Activated T-helper 1 cell treated with anti-CD3 and anti-CD28 coated beads, Interleukin-12 subunit alpha, Interleukin-12 subunit beta, Interleukin-2, Interleukin-4 antibody, amounts not matched to agents 30 ng/mL and 10 ng/mL and 1 ng/mL, durations not matched to agents 14 hours and 24 hours and 36 hours (primary cell): ENCODE data around the gene ACHE. TPM values are rescaled to one million over a fixed set of nuclear protein-coding genes. Genes with fewer than 3 reads are reported as not detected.

Source experiments
- DNase-seq: peaks from one replicate; pipeline ENCODE4 v3.0.0; 2021; ENCODE audit warnings: low spot score
- H3K27ac Mint-ChIP-seq: one replicate; pipeline ENCODE4 v1.8.0; 2021; ENCODE audit warnings: mild to moderate bottlenecking, mixed read lengths
- H3K27me3 Mint-ChIP-seq: one replicate; pipeline ENCODE4 v1.8.0; 2022; ENCODE audit warnings: mild to moderate bottlenecking, moderate library complexity, mixed read lengths; ENCODE audit not compliant: insufficient read depth
- H3K36me3 Mint-ChIP-seq: one replicate; pipeline ENCODE4 v1.8.0; 2021; ENCODE audit warnings: low read depth, mixed read lengths
- H3K4me1 Mint-ChIP-seq: one replicate; pipeline ENCODE4 v1.8.0; 2021; ENCODE audit warnings: low read depth, mixed read lengths
- H3K4me3 Mint-ChIP-seq: one replicate; pipeline ENCODE4 v1.8.0; 2021; ENCODE audit warnings: mild to moderate bottlenecking, moderate library complexity, mixed read lengths
- H3K9me3 Mint-ChIP-seq: one replicate; pipeline ENCODE4 v1.8.0; 2021; ENCODE audit warnings: mixed read lengths
- intact Hi-C: fragments of 100-400 bp; cut with micrococcal nuclease; formaldehyde crosslinking; loops from one replicate; pipeline ENCODE4 v1.15.1; 2024
- total RNA-seq: library from RNA; stranded (reverse); gene quantifications from 2 replicates; pipeline ENCODE4 v1.2.3, GENCODE V29; 2022

The ACHE gene
- total RNA-seq, 1 donor from 2014 or later, result 0.21 TPM

DNA sequence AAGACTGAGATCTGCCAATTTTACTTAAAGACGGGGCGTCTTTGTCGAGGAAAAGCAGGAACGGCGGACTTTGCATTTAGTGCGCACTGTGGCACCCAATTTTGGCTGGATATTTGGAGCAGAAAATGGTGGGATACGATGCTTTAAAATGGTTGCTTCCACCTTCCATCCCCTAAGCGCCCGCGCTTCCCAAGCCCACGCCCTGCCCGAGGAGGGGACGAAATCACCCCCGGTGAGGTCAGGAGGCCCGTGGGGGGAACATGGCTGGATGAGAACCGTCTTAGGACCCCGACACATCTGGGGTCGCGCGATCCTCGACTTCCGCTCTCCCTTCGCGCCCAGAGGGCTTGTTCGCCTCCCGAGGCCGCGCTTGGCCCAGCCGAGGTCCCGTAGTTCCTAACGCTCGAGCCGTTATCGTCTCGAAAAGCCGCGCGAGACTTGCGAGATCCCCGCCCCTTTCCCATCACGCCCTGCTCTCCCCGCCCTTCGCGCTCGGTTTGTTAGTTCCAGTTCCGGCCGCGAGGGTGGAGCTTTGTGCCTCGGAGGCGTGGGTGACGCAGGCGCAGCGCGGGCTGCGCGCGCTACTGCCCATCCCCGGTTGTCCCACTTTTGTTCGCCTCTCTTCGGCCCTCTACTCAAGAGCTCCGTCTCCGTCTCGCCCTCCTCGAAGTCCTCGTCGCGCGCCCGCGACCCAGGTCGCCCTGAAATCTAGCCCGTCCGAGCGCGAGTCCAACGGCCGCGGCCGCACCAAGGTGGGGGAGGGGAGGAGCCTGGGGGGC, 20.9 kb downstream of the ACHE start, which contains the start of gene SRRT:
Gene SRRT, plus strand, starts transcription at position 527 of the 779 bp plus-strand sequence. CDS start 488 bp downstream, outside the sequence.
- Mint-ChIP-seq H3K27me3 (no peaks in the 10 kb centered on the region), H3K4me3 (peak within 1 kb of the TSS; percentile 98), H3K4me1 (peaks cover 40% of the 10 kb centered on the region), H3K27ac (peak within 1 kb of the TSS; percentile 97), H3K9me3 (no peaks in the 10 kb centered on the region), H3K36me3 (peaks cover 61% of the 10 kb centered on the region)
- peak; percentile 98 for DNase-seq
- intact Hi-C loops, result loop anchor here (1.0 to 2.0 kb wide), 8 partner anchors 7 to 445 kb away; partner anchors contain the start of genes FBXO24, GNB2, LRCH4 and MEPCE

GRCh38 chr7:100874300-100874576, 21.4 kb downstream of the ACHE start:
- DNase-seq, result no peak
- intact Hi-C loops, result loop anchor here (2.0 kb wide), 2 partner anchors 287 to 379 kb away; partner anchors contain the start of genes FBXO24 and LRCH4
- Mint-ChIP-seq H3K36me3 (peaks cover 59% of the 10 kb centered on the region), H3K4me1 (peaks cover 37% of the 10 kb centered on the region), H3K4me3 (peak overlapping the region; percentile 98), H3K27me3 (no peaks in the 10 kb centered on the region), H3K27ac (peak overlapping the region; percentile 97), H3K9me3 (no peaks in the 10 kb centered on the region)

DNA sequence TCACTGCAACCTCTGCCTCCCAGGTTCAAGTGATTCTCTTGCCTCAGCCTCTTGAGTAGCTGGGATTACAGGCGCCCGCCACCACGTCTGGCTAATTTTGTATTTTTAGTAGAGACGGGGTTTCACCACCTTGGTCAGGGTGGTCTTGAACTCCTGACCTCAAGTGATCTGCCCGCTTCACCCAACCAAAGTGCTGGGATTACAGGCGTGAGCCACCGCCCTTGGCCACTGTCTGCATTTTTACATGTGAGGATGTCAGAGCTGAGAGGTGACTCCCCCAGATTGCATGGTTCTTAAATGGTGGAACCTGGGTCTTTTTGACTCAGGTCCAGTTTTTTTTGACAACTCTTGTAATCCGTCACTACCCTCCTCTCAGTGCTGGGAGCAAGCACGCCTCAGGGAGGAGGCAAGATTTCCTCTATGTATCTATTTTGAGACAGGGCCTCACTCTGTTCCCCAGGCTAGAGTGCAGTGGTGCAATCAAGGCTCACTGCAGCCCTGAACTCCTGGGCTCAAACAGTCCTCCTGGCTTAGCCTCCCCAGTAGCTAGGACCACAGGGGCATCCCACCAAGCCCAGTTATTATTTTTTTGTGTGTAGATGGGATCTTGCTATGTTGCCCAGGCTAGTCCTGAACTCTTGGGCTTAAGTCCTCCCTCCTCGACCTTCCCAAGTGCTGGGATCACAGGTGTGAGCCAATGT, 21.9 kb downstream of the ACHE start:
- H3K27me3 Mint-ChIP-seq, result no peaks in the 10 kb centered on the region
- H3K27ac Mint-ChIP-seq, result peak overlapping the region; percentile 97
- intact Hi-C loops, result loop anchor here (2.0 kb wide), 2 partner anchors 287 to 379 kb away; partner anchors contain the start of genes FBXO24 and LRCH4
- DNase-seq, result no peak
- H3K4me1 Mint-ChIP-seq, result peaks cover 34% of the 10 kb centered on the region
- peak overlapping the region; percentile 98 for H3K4me3 Mint-ChIP-seq
- no peaks in the 10 kb centered on the region for H3K9me3 Mint-ChIP-seq
- H3K36me3 Mint-ChIP-seq, result peaks cover 59% of the 10 kb centered on the region

DNA sequence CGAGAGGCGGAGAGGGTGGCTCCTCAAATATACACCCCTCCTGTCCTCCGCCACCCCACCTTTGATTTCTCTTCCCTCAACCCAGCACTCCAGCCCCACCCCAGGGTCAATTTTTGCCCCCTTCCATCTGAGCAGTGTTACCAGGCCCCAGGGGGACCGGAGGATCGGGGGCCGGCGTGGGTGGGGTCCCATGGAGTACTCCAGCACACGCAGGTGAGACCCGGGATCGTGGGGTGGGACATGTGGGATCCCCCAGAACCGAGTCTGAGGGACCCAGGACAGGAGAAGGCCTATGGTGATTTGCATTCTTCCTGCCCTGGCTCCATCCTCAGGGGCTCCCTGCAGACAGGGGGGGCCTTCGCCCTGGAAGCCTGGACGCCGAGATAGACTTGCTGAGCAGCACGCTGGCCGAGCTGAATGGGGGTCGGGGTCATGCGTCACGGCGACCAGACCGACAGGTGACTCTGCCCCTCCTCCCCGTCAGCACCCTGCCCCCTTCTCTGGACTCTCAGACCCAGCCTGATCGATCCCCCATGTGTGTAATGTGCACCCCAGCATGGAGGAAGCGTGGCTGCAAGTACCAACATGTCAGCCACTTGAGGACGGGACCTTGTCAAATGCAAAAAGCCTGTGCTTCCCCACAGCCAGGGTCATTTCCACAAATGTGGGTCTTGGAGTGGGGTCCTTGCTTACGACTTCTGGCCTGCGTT, 27.8 kb downstream of the ACHE start:
- peak overlapping the region; percentile 73 for H3K27ac Mint-ChIP-seq
- H3K4me3 Mint-ChIP-seq, result peak overlapping the region; percentile 91
- peaks cover 12% of the 10 kb centered on the region for H3K4me1 Mint-ChIP-seq
- intact Hi-C loops, result loop anchor here (1.0 to 5.0 kb wide), 3 partner anchors 7 to 596 kb away; partner anchors contain the start of genes SLC12A9 and SRRT
- DNase-seq, result no peak
- peaks cover 33% of the 10 kb centered on the region for H3K36me3 Mint-ChIP-seq
- no peaks in the 10 kb centered on the region for H3K9me3 Mint-ChIP-seq
- peaks cover 2% of the 10 kb centered on the region for H3K27me3 Mint-ChIP-seq

- peak; percentile 43 for DNase-seq
- Mint-ChIP-seq H3K4me1 (peaks cover 12% of the 10 kb centered on the region), H3K27ac (peak within 1 kb of the TSS; percentile 90), H3K9me3 (no peaks in the 10 kb centered on the region), H3K27me3 (peaks cover 2% of the 10 kb centered on the region), H3K36me3 (peaks cover 34% of the 10 kb centered on the region), H3K4me3 (peak within 1 kb of the TSS; percentile 91)
- intact Hi-C loops, result loop anchor here (1.0 to 5.0 kb wide), 3 partner anchors 8 to 595 kb away; partner anchors contain the start of genes SLC12A9 and SRRT
Measured at GRCh38 chr7:100867040-100867775, 28.5 kb downstream of the ACHE start, which contains the start of gene TRIP6. Gene TRIP6, plus strand, starts transcription at chr7:100867387. Its CDS starts 111 bp downstream, at chr7:100867498.

DNA sequence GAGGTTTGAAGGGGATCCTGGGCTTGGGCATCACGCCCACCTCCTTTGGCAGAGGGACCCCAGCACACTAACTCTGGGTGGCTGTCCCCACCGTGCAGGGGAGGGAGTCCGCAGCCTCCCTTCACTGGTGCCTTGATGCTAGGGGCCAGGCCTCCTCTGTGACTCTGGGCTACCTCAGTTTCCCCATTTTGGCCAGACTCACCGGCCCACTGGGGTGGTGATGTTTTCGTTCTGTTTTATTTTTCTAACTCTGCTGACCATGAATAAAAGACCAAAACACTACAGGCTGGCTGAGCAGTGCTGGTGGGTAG, 29.0 kb downstream of the ACHE start:
- no peak for DNase-seq
- intact Hi-C loops, result loop anchor here (1.0 to 5.0 kb wide), 3 partner anchors 9 to 594 kb away; partner anchors contain the start of genes SLC12A9 and SRRT
- Mint-ChIP-seq H3K27ac (peak overlapping the region; percentile 90), H3K9me3 (no peaks in the 10 kb centered on the region), H3K27me3 (peaks cover 2% of the 10 kb centered on the region), H3K4me1 (peaks cover 12% of the 10 kb centered on the region), H3K4me3 (peak overlapping the region; percentile 91), H3K36me3 (peaks cover 34% of the 10 kb centered on the region)

DNA sequence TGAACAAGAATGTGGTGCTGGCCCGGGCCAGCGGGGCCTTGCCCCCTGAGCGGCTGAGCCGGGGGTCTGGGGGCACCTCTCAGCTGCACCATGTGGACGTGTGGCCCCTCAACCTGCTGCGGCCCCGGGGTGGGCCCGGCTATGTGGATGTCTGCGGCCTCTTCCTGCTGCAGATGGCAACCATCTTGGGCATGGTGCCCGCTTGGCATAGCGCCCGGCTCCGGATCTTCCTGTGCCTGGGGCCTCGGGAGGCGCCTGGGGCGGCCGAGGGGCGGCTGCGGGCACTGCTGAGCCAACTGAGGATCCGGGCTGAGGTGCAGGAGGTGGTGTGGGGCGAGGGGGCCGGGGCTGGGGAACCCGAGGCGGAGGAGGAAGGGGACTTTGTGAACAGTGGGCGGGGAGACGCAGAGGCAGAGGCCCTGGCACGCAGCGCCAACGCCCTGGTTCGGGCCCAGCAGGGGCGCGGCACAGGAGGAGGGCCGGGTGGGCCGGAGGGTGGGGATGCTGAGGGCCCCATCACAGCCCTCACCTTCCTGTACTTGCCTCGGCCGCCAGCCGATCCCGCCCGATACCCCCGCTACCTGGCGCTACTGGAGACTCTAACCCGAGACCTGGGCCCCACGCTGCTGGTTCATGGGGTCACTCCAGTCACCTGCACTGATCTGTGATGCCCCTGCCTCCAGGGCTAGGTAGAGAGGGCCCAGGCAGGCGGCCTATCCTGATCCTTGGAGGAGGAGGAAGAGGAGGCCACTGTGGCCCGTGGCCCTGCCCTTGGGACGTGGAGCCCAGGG, 29.6 kb downstream of the ACHE start:
- Mint-ChIP-seq H3K27ac (peak overlapping the region; percentile 90), H3K4me3 (peak overlapping the region; percentile 91), H3K4me1 (peaks cover 12% of the 10 kb centered on the region), H3K36me3 (peaks cover 31% of the 10 kb centered on the region), H3K27me3 (peaks cover 2% of the 10 kb centered on the region), H3K9me3 (no peaks in the 10 kb centered on the region)
- DNase-seq, result no peak
- intact Hi-C loops, result loop anchor here (5.0 kb wide), 1 partner anchor 594 kb away; no protein-coding TSS in a partner anchor

GRCh38 chr7:100865372-100865911, 30.2 kb downstream of the ACHE start:
- H3K9me3 Mint-ChIP-seq, result no peaks in the 10 kb centered on the region
- H3K36me3 Mint-ChIP-seq, result peaks cover 30% of the 10 kb centered on the region
- H3K4me1 Mint-ChIP-seq, result peaks cover 12% of the 10 kb centered on the region
- peak overlapping the region; percentile 30 for H3K4me3 Mint-ChIP-seq
- no peak for DNase-seq
- peaks cover 2% of the 10 kb centered on the region for H3K27me3 Mint-ChIP-seq
- no peak overlapping the region for H3K27ac Mint-ChIP-seq
- intact Hi-C loops, result loop anchor here (5.0 kb wide), 1 partner anchor 593 kb away; no protein-coding TSS in a partner anchor

DNA sequence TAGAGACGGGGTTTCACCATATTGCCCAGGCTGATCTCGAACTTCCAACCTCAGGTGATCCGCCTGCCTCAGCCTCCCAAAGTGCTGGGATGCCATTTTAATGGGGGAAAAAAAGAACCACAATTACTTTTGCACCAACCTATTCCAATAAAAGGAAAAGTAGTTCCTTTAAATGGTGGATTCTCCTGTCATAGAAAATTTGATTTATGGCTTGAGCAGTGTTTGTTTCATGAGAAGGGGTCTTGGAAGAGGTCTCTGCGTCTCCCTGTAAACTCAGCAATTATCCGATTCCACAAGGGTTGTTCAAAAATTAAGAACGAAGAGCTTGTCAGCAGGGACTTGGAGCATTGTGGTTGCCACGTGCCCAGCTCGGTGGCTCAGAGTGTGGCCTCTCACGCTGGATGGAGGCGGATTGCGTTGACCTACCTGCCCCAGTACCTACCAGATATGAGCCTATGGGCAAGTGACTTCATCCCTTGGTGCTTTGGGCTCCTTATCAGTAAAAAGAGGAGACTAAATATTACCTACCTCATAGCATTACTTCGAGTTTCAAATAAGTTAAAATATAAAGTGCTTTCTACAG, 31.3 kb downstream of the ACHE start:
- Mint-ChIP-seq H3K27ac (no peak overlapping the region), H3K9me3 (no peaks in the 10 kb centered on the region), H3K4me3 (no peak overlapping the region), H3K36me3 (peaks cover 33% of the 10 kb centered on the region), H3K27me3 (peaks cover 2% of the 10 kb centered on the region), H3K4me1 (peaks cover 12% of the 10 kb centered on the region)
- DNase-seq, result no peak
- intact Hi-C loops, result no loop called here

DNA sequence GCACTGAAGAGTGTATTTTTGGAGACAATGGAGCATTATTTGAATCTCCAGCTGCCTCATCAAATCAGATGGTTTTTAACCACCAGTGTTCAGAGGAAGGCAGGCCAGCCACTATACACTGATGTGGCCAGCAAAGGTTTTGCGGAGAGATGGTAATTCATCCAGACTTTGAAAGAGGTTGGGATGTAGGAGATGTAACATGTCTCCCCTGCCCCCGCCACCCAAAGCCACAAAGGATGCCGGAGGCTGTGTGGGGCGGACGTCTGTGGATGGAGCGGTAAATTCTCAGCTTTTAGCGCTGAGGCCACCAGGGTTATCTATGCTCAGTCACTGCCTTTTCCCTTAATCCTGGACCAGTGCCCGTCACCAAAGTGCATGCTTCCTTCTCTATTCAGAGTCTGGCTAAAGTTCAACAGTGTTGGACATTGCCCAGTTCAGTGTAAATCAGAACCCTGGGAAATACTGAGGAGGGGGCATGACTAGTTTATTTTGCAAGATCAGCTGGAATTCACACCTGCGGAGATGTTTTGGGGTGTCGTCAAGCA, 32.2 kb downstream of the ACHE start:
- H3K27ac Mint-ChIP-seq, result no peak overlapping the region
- intact Hi-C loops, result no loop called here
- H3K27me3 Mint-ChIP-seq, result peaks cover 2% of the 10 kb centered on the region
- DNase-seq, result no peak
- peaks cover 12% of the 10 kb centered on the region for H3K4me1 Mint-ChIP-seq
- H3K4me3 Mint-ChIP-seq, result no peak overlapping the region
- no peaks in the 10 kb centered on the region for H3K9me3 Mint-ChIP-seq
- H3K36me3 Mint-ChIP-seq, result peaks cover 33% of the 10 kb centered on the region

DNA sequence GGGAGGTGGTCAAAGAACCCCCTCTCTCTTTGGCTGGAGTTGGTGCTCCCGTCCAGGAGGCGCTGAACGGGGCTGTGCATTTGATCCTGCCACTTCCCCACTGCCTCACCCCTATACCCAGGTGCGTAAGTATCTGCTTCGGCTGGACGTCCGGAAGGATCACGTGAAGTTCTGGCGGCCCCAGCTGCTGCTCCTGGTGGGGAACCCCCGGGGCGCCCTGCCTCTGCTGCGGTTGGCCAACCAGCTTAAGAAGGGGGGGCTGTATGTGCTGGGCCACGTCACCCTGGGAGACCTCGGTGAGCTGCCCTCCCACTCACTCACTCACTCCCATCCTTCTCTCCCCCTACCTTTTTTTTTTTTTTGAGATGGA, 34.1 kb downstream of the ACHE start:
- Mint-ChIP-seq H3K27me3 (no peaks in the 10 kb centered on the region), H3K27ac (no peak overlapping the region), H3K36me3 (peaks cover 36% of the 10 kb centered on the region), H3K9me3 (no peaks in the 10 kb centered on the region), H3K4me1 (peaks cover under 1% of the 10 kb centered on the region), H3K4me3 (no peak overlapping the region)
- no peak for DNase-seq
- intact Hi-C loops, result no loop called here
